Stimulated activated CD4-positive, alpha-beta T cell treated with anti-CD3 and anti-CD28 coated beads, Interleukin-4, amount 100 ng/mL, for 1 hour (primary cell): ENCODE results near the gene VANGL2.

Experiments
- DNase-seq: peaks from one replicate; pipeline ENCODE4 v3.0.0-alpha.2; 2020

The VANGL2 gene

GRCh38 chr1:160465123-160465522, 64.8 kb downstream of the VANGL2 start:
- DNase-seq = no peak

DNA sequence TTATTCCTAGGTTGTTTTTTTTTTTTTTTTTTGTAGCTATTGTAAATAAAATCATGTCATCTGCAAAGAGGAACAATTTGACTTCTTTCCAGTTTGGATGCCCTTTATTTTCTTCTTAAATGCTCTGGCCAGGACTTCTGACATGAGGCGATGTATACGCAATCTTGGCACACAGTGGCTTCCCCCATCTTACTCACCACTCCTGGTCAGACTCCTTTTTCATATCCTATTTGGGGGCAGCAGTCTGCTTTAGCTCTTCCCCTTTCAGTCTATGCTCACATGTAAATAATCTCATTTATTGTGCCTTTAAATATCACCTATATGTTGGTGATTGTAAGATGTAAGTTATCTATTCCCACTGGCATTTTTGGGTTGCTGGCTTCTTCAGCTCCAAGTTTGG, 66.6 kb downstream of the VANGL2 start:
- no peak for DNase-seq

GRCh38 chr1:160467576-160467975, 67.2 kb downstream of the VANGL2 start:
- DNase-seq = no peak

DNA sequence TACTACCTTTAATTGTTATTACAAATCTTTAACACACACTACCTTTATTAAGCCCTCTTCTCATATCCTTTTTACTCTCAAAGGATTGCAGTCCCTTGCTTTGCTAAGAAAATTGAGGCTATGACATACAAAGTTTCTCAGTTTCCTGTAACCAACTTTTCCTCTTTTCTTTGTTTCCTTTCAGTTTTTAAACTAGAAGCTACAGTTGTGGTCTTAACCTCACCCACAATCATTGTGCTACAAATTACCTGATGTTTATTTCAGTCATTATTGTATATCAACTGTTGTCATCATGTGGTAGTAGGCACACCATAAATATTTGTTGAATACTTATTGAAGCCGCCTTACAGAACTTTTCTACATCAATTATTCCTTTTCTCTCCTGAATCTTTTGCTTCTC, 70.9 kb downstream of the VANGL2 start:
- no peak for DNase-seq

GRCh38 chr1:160472112-160472511, 71.7 kb downstream of the VANGL2 start:
- no peak for DNase-seq

- no peak for DNase-seq
Measured at GRCh38 chr1:160474392-160475242, 74.3 kb downstream of the VANGL2 start.
